HG02970 (cell line): ENCODE data around the gene CYBA.
"Not testable (repeated sequence)": the region's sequence is repeated elsewhere in the genome, so short reads cannot be mapped to it uniquely, and the experiment has no call there.

Experiments
- ATAC-seq: cut with Tn5 transposase; IDR thresholded peaks from one replicate; pipeline ENCODE4 v1.9.1; 2021; ENCODE audit warnings: mild to moderate bottlenecking, moderate library complexity, moderate number of reproducible peaks; ENCODE audit not compliant: unreplicated experiment, low FRiP score

Gene CYBA

GRCh38 chr16:88616320-88616719 lies 34.5 kb downstream of the CYBA start:
- no peak for ATAC-seq

- no peak for ATAC-seq
Measured at GRCh38 chr16:88614818-88615580, 35.9 kb downstream of the CYBA start.

- ATAC-seq = no peak
Measured at GRCh38 chr16:88613911-88614817, 36.7 kb downstream of the CYBA start.

- ATAC-seq = no peak
Measured at GRCh38 chr16:88613293-88613692, 37.6 kb downstream of the CYBA start.

- no peak for ATAC-seq
Measured at GRCh38 chr16:88610909-88611812, 39.7 kb downstream of the CYBA start.

- no peak for ATAC-seq
Measured at GRCh38 chr16:88610080-88610479, 40.8 kb downstream of the CYBA start.

- ATAC-seq = not testable (repeated sequence)
Measured at GRCh38 chr16:88609426-88609825, 41.4 kb downstream of the CYBA start.

- no peak for ATAC-seq
Measured at GRCh38 chr16:88608076-88608475, 42.8 kb downstream of the CYBA start.

- ATAC-seq = no peak
Measured at GRCh38 chr16:88606148-88606757, 44.6 kb downstream of the CYBA start.

GRCh38 chr16:88605186-88606147 lies 45.4 kb downstream of the CYBA start:
- no peak for ATAC-seq

- no peak for ATAC-seq
Measured at GRCh38 chr16:88602091-88602490, 48.8 kb downstream of the CYBA start.

GRCh38 chr16:88601313-88602036 lies 49.4 kb downstream of the CYBA start:
- ATAC-seq = no peak

GRCh38 chr16:88600539-88600896 lies 50.3 kb downstream of the CYBA start:
- no peak for ATAC-seq

GRCh38 chr16:88599825-88600538 lies 50.9 kb downstream of the CYBA start:
- ATAC-seq = no peak

- ATAC-seq = no peak
Measured at GRCh38 chr16:88599092-88599733, 51.6 kb downstream of the CYBA start.

GRCh38 chr16:88597856-88598491 lies 52.9 kb downstream of the CYBA start:
- no peak for ATAC-seq

GRCh38 chr16:88596483-88596882 lies 54.4 kb downstream of the CYBA start:
- no peak for ATAC-seq
